Left ventricle myocardium inferior (tissue), 1 donor: ENCODE measurements around the gene CCKAR. TPM values are rescaled to one million over a fixed set of nuclear protein-coding genes. Genes with fewer than 3 reads are reported as not detected.

Experiments
- DNase-seq: peaks from one replicate; pipeline ENCODE4 v3.0.0-alpha.2; 2020
- H3K27ac ChIP-seq: fragments of 200-600 bp; replicated peaks from 2 replicates; pipeline ENCODE4 v1.8.0; 2021
- H3K27me3 ChIP-seq: fragments of 200-600 bp; 2 replicates; pipeline ENCODE4 v1.8.0; 2021; ENCODE audit warnings: low read depth
- H3K36me3 ChIP-seq: fragments of 200-600 bp; 2 replicates; pipeline ENCODE4 v1.8.0; 2021
- H3K4me1 ChIP-seq: fragments of 200-600 bp; 2 replicates; pipeline ENCODE4 v1.8.0; 2021
- H3K4me3 ChIP-seq: fragments of 200-600 bp; 2 replicates; pipeline ENCODE4 v1.8.0; 2021; ENCODE audit warnings: mild to moderate bottlenecking, moderate library complexity
- H3K9me3 ChIP-seq: fragments of 200-600 bp; replicated peaks from 2 replicates; pipeline ENCODE4 v1.8.0; 2021
- CTCF ChIP-seq: fragments of 200-600 bp; IDR thresholded peaks from 2 replicates; pipeline ENCODE4 v1.8.0; 2021; ENCODE audit warnings: antibody characterized with exemption, mild to moderate bottlenecking, borderline replicate concordance
- intact Hi-C: fragments of 100-400 bp; cut with micrococcal nuclease; formaldehyde crosslinking; loops from one replicate; pipeline ENCODE4 v1.11.0; 2022
- total RNA-seq: library from RNA; stranded (reverse); fragmentation: NEBNext Ultra II Directional; extraction: Animal tissue kit (Norgen Biotek cat#: 25700); gene quantifications from one replicate; pipeline ENCODE4 v1.2.1, GENCODE V29; 2021
- donor health status: DM: no; HTN: yes; CAD: no; lungs with severe emphysema.

CCKAR gene
- total RNA-seq, 1 donor from 2014 or later = not detected

GRCh38 chr4:26515936-26516335 lies 25.7 kb upstream of the CCKAR start:
- intact Hi-C loops = no loop called here

GRCh38 chr4:26510334-26510964 lies 20.2 kb upstream of the CCKAR start:
- no peak overlapping the region for H3K27ac ChIP-seq
- intact Hi-C loops = no loop called here
- H3K4me1 ChIP-seq = no peaks in the 10 kb centered on the region
- H3K36me3 ChIP-seq = no peaks in the 10 kb centered on the region
- no peaks in the 10 kb centered on the region for H3K9me3 ChIP-seq
- DNase-seq = no peak
- no peak for TF ChIP-seq CTCF
- no peaks in the 10 kb centered on the region for H3K27me3 ChIP-seq
- H3K4me3 ChIP-seq = no peak overlapping the region

More at GRCh38 chr4:26515936-26516335, 25.7 kb upstream of the CCKAR start:
- TF ChIP-seq CTCF = no peak
- H3K36me3 ChIP-seq = no peaks in the 10 kb centered on the region
- no peak overlapping the region for H3K4me3 ChIP-seq
- H3K27me3 ChIP-seq = no peaks in the 10 kb centered on the region
- no peaks in the 10 kb centered on the region for H3K9me3 ChIP-seq
- H3K4me1 ChIP-seq = no peaks in the 10 kb centered on the region
- no peak overlapping the region for H3K27ac ChIP-seq
- no peak for DNase-seq

- no peak for DNase-seq
- Histone ChIP-seq H3K27me3 (no peaks in the 10 kb centered on the region), H3K27ac (no peak overlapping the region)
Observed at GRCh38 chr4:26509681-26510333, 19.5 kb upstream of the CCKAR start.

GRCh38 chr4:26507286-26507685 lies 17.0 kb upstream of the CCKAR start:
- no peak for DNase-seq
- intact Hi-C loops = no loop called here
- Histone ChIP-seq H3K4me3 (no peak overlapping the region), H3K27ac (no peak overlapping the region), H3K36me3 (no peaks in the 10 kb centered on the region), H3K4me1 (no peaks in the 10 kb centered on the region), H3K27me3 (no peaks in the 10 kb centered on the region), H3K9me3 (no peaks in the 10 kb centered on the region)
- no peak for TF ChIP-seq CTCF

More at GRCh38 chr4:26509681-26510333, 19.5 kb upstream of the CCKAR start:
- Histone ChIP-seq H3K4me1 (no peaks in the 10 kb centered on the region), H3K36me3 (no peaks in the 10 kb centered on the region), H3K9me3 (no peaks in the 10 kb centered on the region), H3K4me3 (no peak overlapping the region)
- no peak for TF ChIP-seq CTCF
- intact Hi-C loops = no loop called here

- DNase-seq = no peak
- TF ChIP-seq CTCF = no peak
- no peak overlapping the region for H3K27ac ChIP-seq
- H3K9me3 ChIP-seq = peaks cover 11% of the 10 kb centered on the region
- H3K27me3 ChIP-seq = no peaks in the 10 kb centered on the region
- no peak overlapping the region for H3K4me3 ChIP-seq
- H3K4me1 ChIP-seq = no peaks in the 10 kb centered on the region
- intact Hi-C loops = no loop called here
- no peaks in the 10 kb centered on the region for H3K36me3 ChIP-seq
Observed at GRCh38 chr4:26503844-26504243, 13.6 kb upstream of the CCKAR start.
